Measurements from ENCODE around the gene SLC2A4RG.
"Not testable (repeated sequence)": the region's sequence is repeated elsewhere in the genome, so short reads cannot be mapped to it uniquely, and the experiment has no call there.

The SLC2A4RG gene

GRCh38 chr20:63771046-63771707, 31.6 kb downstream of the SLC2A4RG start:
- TF ChIP-seq CTCF (IDR thresholded peaks at IDR 0.05; ENCODE audit: insufficient read depth, low read length, missing control alignments): no peak
- POLR2A ChIA-PET: no interaction called here
- no peak for DNase-seq (ENCODE audit: low read depth, low spot score)
- CTCF ChIA-PET: no interaction called here
- no peak overlapping the region for H3K4me3 ChIP-seq (ENCODE audit: low read depth, low read length)

DNA sequence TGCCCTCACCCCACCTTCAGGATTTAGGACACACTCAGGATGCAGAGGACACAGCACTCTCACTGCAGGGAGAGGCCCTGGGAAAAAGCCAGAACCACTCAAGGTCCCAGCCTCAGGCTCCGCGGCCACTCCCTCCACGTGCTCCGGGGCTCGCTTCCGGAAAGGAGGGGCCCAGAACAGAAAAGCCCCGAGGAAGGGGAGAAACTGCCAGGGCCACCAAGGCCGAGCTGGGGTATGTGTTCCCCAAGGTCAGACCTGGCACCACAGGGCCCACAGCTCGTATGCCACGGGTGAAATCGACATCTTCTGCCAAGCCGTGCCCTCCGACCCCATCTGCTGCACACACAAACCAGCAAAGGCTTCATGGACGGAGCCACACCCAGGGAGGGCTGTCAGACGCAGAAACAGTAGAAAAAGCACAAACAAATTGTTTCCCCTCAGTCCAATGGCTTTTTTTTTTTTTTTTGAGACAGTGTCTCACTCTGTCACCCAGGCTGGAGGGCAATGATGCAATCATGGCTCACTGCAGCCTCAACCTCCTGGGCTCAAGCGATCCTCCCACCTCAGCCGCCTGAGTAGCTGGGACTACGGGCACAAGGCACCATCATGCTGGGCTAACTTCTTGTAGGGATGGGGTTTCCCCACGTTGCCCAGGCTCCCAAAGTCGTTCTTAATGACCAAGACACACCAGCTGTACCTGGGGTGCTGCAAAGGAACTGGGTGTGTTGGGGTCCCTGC, 33.4 kb downstream of the SLC2A4RG start:
- ChIA-PET CTCF (interaction anchor here (0.9 to 4.7 kb wide), 4 partner anchors 12 to 236 kb away, joined by 3 to 61 read pairs (median 10); partner anchors contain the start of gene PTK6), POLR2A (no interaction called here)
- no peak overlapping the region for H3K4me3 ChIP-seq (ENCODE audit: low read depth, low read length)
- DNase-seq (ENCODE audit: low read depth, low spot score): no peak
- TF ChIP-seq CTCF (IDR thresholded peaks at IDR 0.05; ENCODE audit: insufficient read depth, low read length, missing control alignments): no peak

- ChIA-PET POLR2A (no interaction called here), CTCF (interaction anchor here (0.9 to 4.7 kb wide), 7 partner anchors 11 to 236 kb away, joined by 3 to 61 read pairs (median 12); partner anchors contain the start of genes PTK6 and TPD52L2)
- no peak for TF ChIP-seq CTCF (IDR thresholded peaks at IDR 0.05; ENCODE audit: insufficient read depth, low read length, missing control alignments)
- DNase-seq (ENCODE audit: low read depth, low spot score): no peak
- no peak overlapping the region for H3K4me3 ChIP-seq (ENCODE audit: low read depth, low read length)
These were observed 34.1 kb downstream of the SLC2A4RG start for GRCh38 chr20:63773571-63774241.

DNA sequence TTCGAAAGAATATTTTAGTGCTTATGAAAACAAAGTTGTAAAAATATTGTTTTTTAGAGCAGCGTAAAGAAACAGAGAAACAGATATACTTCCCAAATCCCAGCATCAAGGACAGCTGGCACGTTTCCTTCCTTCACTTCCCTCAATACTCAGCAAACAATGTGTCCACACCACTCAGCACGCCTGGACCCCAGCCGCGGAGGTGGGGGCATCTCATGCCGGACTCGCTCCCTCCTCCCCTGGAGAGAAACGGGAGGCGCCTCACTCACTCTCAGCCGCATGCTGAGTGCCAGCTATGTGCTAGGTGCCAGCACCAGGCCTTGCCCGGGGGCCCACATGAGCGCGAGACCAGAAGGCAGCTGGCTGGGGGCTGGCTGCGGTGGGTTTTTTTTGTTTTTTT, 34.7 kb downstream of the SLC2A4RG start:
- CTCF ChIA-PET: interaction anchor here (0.5 to 4.7 kb wide), 20 partner anchors 11 to 237 kb away, joined by 3 to 61 read pairs (median 8); partner anchors contain the start of genes PTK6 and TPD52L2
- POLR2A ChIA-PET: no interaction called here
- no peak for DNase-seq (ENCODE audit: low read depth, low spot score)
- H3K4me3 ChIP-seq (ENCODE audit: low read depth, low read length): no peak overlapping the region
- TF ChIP-seq CTCF (IDR thresholded peaks at IDR 0.05; ENCODE audit: insufficient read depth, low read length, missing control alignments): no peak

- ChIA-PET POLR2A (interaction anchor here (1.2 kb wide), 1 partner anchor 90 kb away, joined by 3 read pairs; the partner anchor contains the start of gene TPD52L2), CTCF (interaction anchor here (0.5 to 4.7 kb wide), 38 partner anchors 9 to 345 kb away, joined by 3 to 61 read pairs (median 5); partner anchors contain the start of genes PTK6 and TPD52L2)
- DNase-seq (ENCODE audit: low read depth, low spot score): no peak
- TF ChIP-seq CTCF (IDR thresholded peaks at IDR 0.05; ENCODE audit: insufficient read depth, low read length, missing control alignments): peak; percentile 91
- peak overlapping the region; percentile 37 for H3K4me3 ChIP-seq (ENCODE audit: low read depth, low read length)
These were observed 35.8 kb downstream of the SLC2A4RG start for GRCh38 chr20:63775096-63775978.

DNA sequence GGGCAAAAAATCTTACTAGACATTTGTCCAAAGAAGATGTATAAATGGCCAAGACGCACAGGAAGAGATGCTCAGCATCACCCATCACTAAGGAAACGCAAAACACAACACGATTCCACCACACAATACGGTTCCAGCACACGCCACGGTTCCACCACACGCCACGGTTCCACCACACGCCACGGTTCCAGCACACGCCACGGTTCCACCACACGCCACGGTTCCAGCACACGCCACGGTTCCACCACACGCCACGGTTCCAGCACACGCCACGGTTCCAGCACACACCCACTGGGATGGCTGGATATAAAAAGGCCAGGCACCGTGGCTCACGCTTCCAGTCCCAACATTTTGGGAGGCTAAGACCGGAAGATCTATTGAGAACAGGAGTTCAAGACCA, 37.3 kb downstream of the SLC2A4RG start:
- H3K4me3 ChIP-seq (ENCODE audit: low read depth, low read length); DNase-seq (ENCODE audit: low read depth, low spot score); POLR2A ChIA-PET: not testable (repeated sequence)
- CTCF ChIA-PET: interaction anchor here (0.6 to 4.7 kb wide), 4 partner anchors 8 to 88 kb away, joined by 3 to 61 read pairs (median 13); partner anchors contain the start of gene TPD52L2
